HepG2 (cell line): ENCODE results near the gene HES3. TPM values are rescaled to one million over a fixed set of nuclear protein-coding genes. Genes with fewer than 3 reads are reported as not detected.

Experiments
- CCDC6 ChIP-seq: sonication (generic); formaldehyde crosslinking; IDR thresholded peaks from 2 replicates; pipeline ENCODE4 v1.8.1; 2022; ENCODE audit warnings: mild to moderate bottlenecking, missing genetic modification reagents, moderate library complexity
- DNMT1 ChIP-seq: sonication (generic); formaldehyde crosslinking; IDR thresholded peaks from 2 replicates; pipeline ENCODE4 v1.5.1; 2020; ENCODE audit warnings: mild to moderate bottlenecking, missing genetic modification reagents
- FOXK2 ChIP-seq: fragments of 450-650 bp; IDR thresholded peaks from 2 replicates; pipeline ENCODE4 v1.6.1; 2016
- HMG20B ChIP-seq: conservative IDR thresholded peaks from 2 replicates; pipeline ENCODE4 v1.6.1; 2016; ENCODE audit warnings: missing genetic modification reagents, missing compliant biosample characterization
- HNF4G ChIP-seq, 2 experiments: sonication (generic) in 1 of 2; formaldehyde crosslinking in 1 of 2; IDR thresholded peaks; 2 replicates each; pipeline versions ENCODE4 v1.4.0 to v1.6.1; 2011 to 2020; ENCODE audit warnings: borderline replicate concordance in 2 of 2, low read depth in 2 of 2, mild to moderate bottlenecking in 2 of 2, low read length in 1 of 2, missing genetic modification reagents in 1 of 2, moderate library complexity in 1 of 2
- KLF16 ChIP-seq, 2 experiments: sonication (generic) in 1 of 2; formaldehyde crosslinking in 1 of 2; IDR thresholded peaks; 2 replicates each; pipeline versions ENCODE4 v1.6.1 to v1.8.0; 2016 to 2023; ENCODE audit warnings: missing genetic modification reagents in 2 of 2, missing compliant biosample characterization in 1 of 2
- MAX ChIP-seq: IDR thresholded peaks from 2 replicates; pipeline ENCODE4 v1.6.1; 2012; ENCODE audit warnings: inconsistent platforms
- NR2F2 ChIP-seq: IDR thresholded peaks from 2 replicates; pipeline ENCODE4 v1.6.1; 2012; ENCODE audit warnings: low read depth, inconsistent platforms, borderline replicate concordance
- SMARCC2 ChIP-seq: fragments of 450-650 bp; IDR thresholded peaks from 2 replicates; pipeline ENCODE4 v1.6.1; 2017; ENCODE audit warnings: antibody characterized with exemption, mild to moderate bottlenecking
- U2AF1 ChIP-seq: fragments of 200-400 bp; formaldehyde crosslinking; optimal IDR thresholded peaks from 2 replicates; pipeline ENCODE3; 2017; ENCODE audit warnings: mild to moderate bottlenecking, low read depth, low read length
- ZEB1 ChIP-seq: IDR thresholded peaks from 2 replicates; pipeline ENCODE4 v1.6.1; 2012; ENCODE audit warnings: mild to moderate bottlenecking, low read depth, inconsistent platforms; ENCODE audit not compliant: insufficient replicate concordance
- ZHX1 ChIP-seq: sonication (generic); formaldehyde crosslinking; IDR thresholded peaks from 2 replicates; pipeline ENCODE4 v1.8.1; 2022; ENCODE audit warnings: low read depth, mild to moderate bottlenecking, missing genetic modification reagents
- ZNF121 ChIP-seq: sonication (generic); formaldehyde crosslinking; IDR thresholded peaks from 2 replicates; pipeline ENCODE4 v1.5.0; 2020; ENCODE audit warnings: mild to moderate bottlenecking, missing genetic modification reagents
- ZNF644 ChIP-seq: IDR thresholded peaks from 2 replicates; pipeline ENCODE4 v1.6.1; 2016; ENCODE audit warnings: low read depth
- ZNF720 ChIP-seq: sonication (generic); formaldehyde crosslinking; IDR thresholded peaks from 2 replicates; pipeline ENCODE4 v1.4.0; 2020; ENCODE audit warnings: missing genetic modification reagents
- ZNF788 ChIP-seq: sonication (generic); formaldehyde crosslinking; IDR thresholded peaks from 2 replicates; pipeline ENCODE4 v1.5.0; 2020; ENCODE audit warnings: mild to moderate bottlenecking, missing genetic modification reagents, borderline replicate concordance
- ZNF83 ChIP-seq: sonication (generic); formaldehyde crosslinking; IDR thresholded peaks from 2 replicates; pipeline ENCODE4 v1.4.0; 2020; ENCODE audit warnings: missing genetic modification reagents, mild to moderate bottlenecking, borderline replicate concordance
- ZSCAN22 ChIP-seq: sonication (generic); formaldehyde crosslinking; IDR thresholded peaks from 2 replicates; pipeline ENCODE4 v1.4.0; 2020; ENCODE audit warnings: mild to moderate bottlenecking, missing genetic modification reagents
- polyA plus RNA-seq, 8 experiments: library from polyadenylated mRNA; depleted of rRNA in 3 of 8; stranded (reverse) in 7 of 8; unstranded in 1 of 8; fragments of >200 nt; fragmentation: Illumina TruSeq in 4 of 8; extraction: Trizol in 4 of 8; gene quantifications; 2 replicates each; pipeline versions ENCODE4 v1.2.1 to v1.2.3, GENCODE V29; 2011 to 2016; ENCODE audit warnings: low read depth in 4 of 8, missing spikeins in 1 of 8, mixed read lengths in 1 of 8; ENCODE audit not compliant: insufficient read depth in 1 of 8
- total RNA-seq, 5 experiments: library from RNA; depleted of rRNA; stranded (reverse); fragments of >200 nt; fragmentation: Illumina TruSeq; extraction: Trizol; gene quantifications; 2 replicates each; pipeline ENCODE4 v1.2.3, GENCODE V29; 2016; ENCODE audit warnings: low read depth in 1 of 5
- TF ChIP-seq, protein P1 (sequence below): IDR thresholded peaks from 2 replicates; pipeline ENCODE4 v1.6.1; 2016; ENCODE audit warnings: low read depth, missing genetic modification reagents, missing compliant biosample characterization
- TF ChIP-seq, protein P2 (sequence below): sonication (generic); formaldehyde crosslinking; IDR thresholded peaks from 2 replicates; pipeline ENCODE4 v1.4.0; 2020; ENCODE audit warnings: mild to moderate bottlenecking, low read depth, missing genetic modification reagents

HES3 gene
- total and polyA plus RNA-seq, 2 of the 13 experiments (the other 11 are each of a cell fraction or from before 2014, with no cell fraction given) = not detected

GRCh38 chr1:6245086-6245868 is 1.3 kb downstream of the HES3 start (continued):
- TF ChIP-seq, protein P1, sequence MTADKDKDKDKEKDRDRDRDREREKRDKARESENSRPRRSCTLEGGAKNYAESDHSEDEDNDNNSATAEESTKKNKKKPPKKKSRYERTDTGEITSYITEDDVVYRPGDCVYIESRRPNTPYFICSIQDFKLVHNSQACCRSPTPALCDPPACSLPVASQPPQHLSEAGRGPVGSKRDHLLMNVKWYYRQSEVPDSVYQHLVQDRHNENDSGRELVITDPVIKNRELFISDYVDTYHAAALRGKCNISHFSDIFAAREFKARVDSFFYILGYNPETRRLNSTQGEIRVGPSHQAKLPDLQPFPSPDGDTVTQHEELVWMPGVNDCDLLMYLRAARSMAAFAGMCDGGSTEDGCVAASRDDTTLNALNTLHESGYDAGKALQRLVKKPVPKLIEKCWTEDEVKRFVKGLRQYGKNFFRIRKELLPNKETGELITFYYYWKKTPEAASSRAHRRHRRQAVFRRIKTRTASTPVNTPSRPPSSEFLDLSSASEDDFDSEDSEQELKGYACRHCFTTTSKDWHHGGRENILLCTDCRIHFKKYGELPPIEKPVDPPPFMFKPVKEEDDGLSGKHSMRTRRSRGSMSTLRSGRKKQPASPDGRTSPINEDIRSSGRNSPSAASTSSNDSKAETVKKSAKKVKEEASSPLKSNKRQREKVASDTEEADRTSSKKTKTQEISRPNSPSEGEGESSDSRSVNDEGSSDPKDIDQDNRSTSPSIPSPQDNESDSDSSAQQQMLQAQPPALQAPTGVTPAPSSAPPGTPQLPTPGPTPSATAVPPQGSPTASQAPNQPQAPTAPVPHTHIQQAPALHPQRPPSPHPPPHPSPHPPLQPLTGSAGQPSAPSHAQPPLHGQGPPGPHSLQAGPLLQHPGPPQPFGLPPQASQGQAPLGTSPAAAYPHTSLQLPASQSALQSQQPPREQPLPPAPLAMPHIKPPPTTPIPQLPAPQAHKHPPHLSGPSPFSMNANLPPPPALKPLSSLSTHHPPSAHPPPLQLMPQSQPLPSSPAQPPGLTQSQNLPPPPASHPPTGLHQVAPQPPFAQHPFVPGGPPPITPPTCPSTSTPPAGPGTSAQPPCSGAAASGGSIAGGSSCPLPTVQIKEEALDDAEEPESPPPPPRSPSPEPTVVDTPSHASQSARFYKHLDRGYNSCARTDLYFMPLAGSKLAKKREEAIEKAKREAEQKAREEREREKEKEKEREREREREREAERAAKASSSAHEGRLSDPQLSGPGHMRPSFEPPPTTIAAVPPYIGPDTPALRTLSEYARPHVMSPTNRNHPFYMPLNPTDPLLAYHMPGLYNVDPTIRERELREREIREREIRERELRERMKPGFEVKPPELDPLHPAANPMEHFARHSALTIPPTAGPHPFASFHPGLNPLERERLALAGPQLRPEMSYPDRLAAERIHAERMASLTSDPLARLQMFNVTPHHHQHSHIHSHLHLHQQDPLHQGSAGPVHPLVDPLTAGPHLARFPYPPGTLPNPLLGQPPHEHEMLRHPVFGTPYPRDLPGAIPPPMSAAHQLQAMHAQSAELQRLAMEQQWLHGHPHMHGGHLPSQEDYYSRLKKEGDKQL = peak; percentile 54; the same call in 1 of the 2 replicates
- no peak for TF ChIP-seq HNF4G (IDR thresholded peaks at IDR 0.05; ENCODE audit: borderline replicate concordance, low read depth, low read length)
- 0 out of 2 replicates have a peak, but pooled peaks have one; percentile 71 for TF ChIP-seq HNF4G (CRISPR knock-in tag; IDR thresholded peaks at IDR 0.05; ENCODE audit: borderline replicate concordance, low read depth)
- TF ChIP-seq NR2F2 = no peak; the same call in 1 of the 2 replicates
- peak; percentile 87 for TF ChIP-seq ZNF720 (CRISPR knock-in tag)
- peak; percentile 56 to 99; a peak in 2 of 4 replicates for TF ChIP-seq KLF16 (CRISPR knock-in tag; IDR thresholded peaks at IDR 0.05)
- peak; percentile 89 for TF ChIP-seq ZHX1 (CRISPR knock-in tag)
- TF ChIP-seq ZSCAN22 (CRISPR knock-in tag) = peak; percentile 62; the same call in 1 of the 2 replicates
- TF ChIP-seq ZEB1 = no peak
- TF ChIP-seq HMG20B = peak; percentile 92
- TF ChIP-seq FOXK2 = no peak
- TF ChIP-seq ZNF788 (CRISPR knock-in tag) = peak; percentile 87; the same call in 1 of the 2 replicates
- TF ChIP-seq U2AF1 = no peak
- peak; percentile 96 for TF ChIP-seq CCDC6 (CRISPR knock-in tag)
- peak; percentile 71 for TF ChIP-seq ZNF121
- TF ChIP-seq ZNF644 = 0 out of 2 replicates have a peak, but pooled peaks have one; percentile 55
- TF ChIP-seq, protein P2, sequence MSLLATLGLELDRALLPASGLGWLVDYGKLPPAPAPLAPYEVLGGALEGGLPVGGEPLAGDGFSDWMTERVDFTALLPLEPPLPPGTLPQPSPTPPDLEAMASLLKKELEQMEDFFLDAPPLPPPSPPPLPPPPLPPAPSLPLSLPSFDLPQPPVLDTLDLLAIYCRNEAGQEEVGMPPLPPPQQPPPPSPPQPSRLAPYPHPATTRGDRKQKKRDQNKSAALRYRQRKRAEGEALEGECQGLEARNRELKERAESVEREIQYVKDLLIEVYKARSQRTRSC (CRISPR knock-in tag) = peak; percentile 98
- peak; percentile 61; the same call in 1 of the 2 replicates for TF ChIP-seq MAX
- no peak for TF ChIP-seq SMARCC2
- peak; percentile 99 for TF ChIP-seq DNMT1
- TF ChIP-seq ZNF83 = peak; percentile 99
